Trophoblast cell (in vitro differentiated cells and primary cell): ENCODE measurements around the gene IL16.
A peak's percentile ranks its signal among the peaks of the same experiment; 100 is the strongest.

Experiments used
- DNase-seq, 2 donors: peaks; one replicate each; pipeline ENCODE4 v3.0.0-alpha.2; 2016
- H2AFZ ChIP-seq: 2 replicates; pipeline ENCODE4 v1.6.1; 2013; ENCODE audit warnings: low read length, moderate library complexity, mild to moderate bottlenecking; ENCODE audit not compliant: insufficient read depth, poor library complexity
- H2AK5ac ChIP-seq: 2 replicates; pipeline ENCODE4 v1.6.1; 2013; ENCODE audit warnings: mild to moderate bottlenecking, low read length
- H2BK120ac ChIP-seq: 2 replicates; pipeline ENCODE4 v1.6.1; 2013; ENCODE audit warnings: low read length, mild to moderate bottlenecking, moderate library complexity; ENCODE audit not compliant: insufficient read depth, poor library complexity
- H2BK12ac ChIP-seq: 2 replicates; pipeline ENCODE4 v1.6.1; 2013; ENCODE audit warnings: mild to moderate bottlenecking, low read length, moderate library complexity
- H2BK5ac ChIP-seq: 2 replicates; pipeline ENCODE4 v1.6.1; 2013; ENCODE audit warnings: low read length, low read depth, moderate library complexity, mild to moderate bottlenecking; ENCODE audit not compliant: poor library complexity
- H3K14ac ChIP-seq: 2 replicates; pipeline ENCODE4 v1.6.1; 2013; ENCODE audit warnings: mild to moderate bottlenecking, low read length
- H3K18ac ChIP-seq: 2 replicates; pipeline ENCODE4 v1.6.1; 2013; ENCODE audit warnings: mild to moderate bottlenecking, low read length
- H3K23ac ChIP-seq: 2 replicates; pipeline ENCODE4 v1.6.1; 2013; ENCODE audit warnings: low read length
- H3K27ac ChIP-seq: 2 replicates; pipeline ENCODE4 v1.5.1; 2013; ENCODE audit warnings: low read depth, mild to moderate bottlenecking, inconsistent platforms, low read length, moderate library complexity
- H3K27me3 ChIP-seq: 2 replicates; pipeline ENCODE4 v1.6.1; 2013; ENCODE audit warnings: inconsistent platforms, mild to moderate bottlenecking, low read length, moderate library complexity; ENCODE audit not compliant: insufficient read depth
- H3K36me3 ChIP-seq, 2 experiments: 1 replicate in 1 of 2; 2 replicates in 1 of 2; pipeline ENCODE4 v1.6.1; 2013; ENCODE audit warnings: low read length in 2 of 2, mild to moderate bottlenecking in 2 of 2, moderate library complexity in 1 of 2; ENCODE audit not compliant: insufficient read depth in 2 of 2, control insufficient read depth in 1 of 2
- H3K4ac ChIP-seq: 2 replicates; pipeline ENCODE4 v1.6.1; 2013; ENCODE audit warnings: low read depth, mild to moderate bottlenecking, low read length, moderate library complexity
- H3K4me1 ChIP-seq, 2 experiments: 1 replicate in 1 of 2; 2 replicates in 1 of 2; pipeline ENCODE4 v1.6.1; 2013; ENCODE audit warnings: low read length in 2 of 2, mild to moderate bottlenecking in 2 of 2, moderate library complexity in 1 of 2; ENCODE audit not compliant: insufficient read depth in 2 of 2, control insufficient read depth in 1 of 2
- H3K4me2 ChIP-seq: 2 replicates; pipeline ENCODE4 v1.6.1; 2013; ENCODE audit warnings: inconsistent platforms, mild to moderate bottlenecking, low read length, moderate library complexity
- H3K4me3 ChIP-seq: 2 replicates; pipeline ENCODE4 v1.5.1; 2013; ENCODE audit warnings: mild to moderate bottlenecking, low read depth, low read length, inconsistent platforms
- H3K79me1 ChIP-seq: one replicate; pipeline ENCODE4 v1.6.1; 2013; ENCODE audit warnings: low read length
- H3K79me2 ChIP-seq: 2 replicates; pipeline ENCODE4 v1.6.1; 2013; ENCODE audit warnings: low read length, mild to moderate bottlenecking; ENCODE audit not compliant: control insufficient read depth, insufficient read depth, poor library complexity
- H3K9ac ChIP-seq: 2 replicates; pipeline ENCODE4 v1.6.1; 2013; ENCODE audit warnings: mild to moderate bottlenecking, low read length
- H3K9me3 ChIP-seq: 2 replicates; pipeline ENCODE4 v1.6.1; 2013; ENCODE audit warnings: low read depth, mild to moderate bottlenecking, control low read depth, inconsistent platforms, low read length; ENCODE audit not compliant: insufficient read depth
- H4K12ac ChIP-seq: 2 replicates; pipeline ENCODE4 v1.6.1; 2013; ENCODE audit warnings: low read depth, mild to moderate bottlenecking, low read length, moderate library complexity
- H4K8ac ChIP-seq: 2 replicates; pipeline ENCODE4 v1.6.1; 2013; ENCODE audit warnings: low read depth, mild to moderate bottlenecking, low read length, moderate library complexity
- H4K91ac ChIP-seq: one replicate; pipeline ENCODE4 v1.6.1; 2013; ENCODE audit warnings: low read depth, mild to moderate bottlenecking, low read length, moderate library complexity
- WGBS: extraction: QIAGEN DNeasy Blood & Tissue Kit; methylation state at CpG from one replicate; pipeline ENCODE4 v1.1.7; 2013; ENCODE audit warnings: missing lambda C conversion rate; ENCODE audit not compliant: insufficient read length, insufficient coverage; ENCODE audit errors: extremely low coverage; 5-methylcytosine and 5-hydroxymethylcytosine counted together

IL16 gene

GRCh38 chr15:81184188-81184587 lies 12.5 kb upstream of the IL16 start:
- Histone ChIP-seq H3K4me1 (no peaks in the 10 kb centered on the region), H2BK5ac (no peak overlapping the region), H2AFZ (no peak overlapping the region), H3K27me3 (no peaks in the 10 kb centered on the region), H3K4me2 (no peak overlapping the region), H3K9me3 (peaks cover 2% of the 10 kb centered on the region), H3K9ac (peak overlapping the region; percentile 55), H3K4ac (no peak overlapping the region), H4K12ac (no peak overlapping the region), H2BK12ac (no peak overlapping the region), H2BK120ac (no peak overlapping the region), H3K79me1 (no peaks in the 10 kb centered on the region), H3K18ac (no peak overlapping the region), H4K8ac (no peak overlapping the region), H3K23ac (peak overlapping the region; percentile 27), H3K14ac (no peak overlapping the region), H3K79me2 (no peaks in the 10 kb centered on the region), H2AK5ac (no peak overlapping the region), H3K4me3 (no peak overlapping the region), H3K27ac (no peak overlapping the region), H3K36me3 (no peaks in the 10 kb centered on the region), H4K91ac (no peak overlapping the region)
- DNase-seq: peak in 1 of 2 donors; percentile 2
- WGBS: no CpG with 5 or more reads among the region's 5 CpGs

GRCh38 chr15:81185631-81186295 lies 10.9 kb upstream of the IL16 start:
- H3K79me1 ChIP-seq: no peaks in the 10 kb centered on the region
- no peak overlapping the region for H2AFZ ChIP-seq
- no peak overlapping the region for H2AK5ac ChIP-seq
- H2BK5ac ChIP-seq: no peak overlapping the region
- no peak overlapping the region for H2BK12ac ChIP-seq
- no peaks in the 10 kb centered on the region for H3K4me1 ChIP-seq
- H2BK120ac ChIP-seq: no peak overlapping the region
- H3K36me3 ChIP-seq: no peaks in the 10 kb centered on the region
- H4K12ac ChIP-seq: no peak overlapping the region
- H3K27me3 ChIP-seq: no peaks in the 10 kb centered on the region
- H3K9me3 ChIP-seq: peaks cover 2% of the 10 kb centered on the region
- H3K79me2 ChIP-seq: no peaks in the 10 kb centered on the region
- H3K4me2 ChIP-seq: no peak overlapping the region
- no peak overlapping the region for H4K8ac ChIP-seq
- H3K4me3 ChIP-seq: no peak overlapping the region
- H4K91ac ChIP-seq: no peak overlapping the region
- no peak overlapping the region for H3K9ac ChIP-seq
- no peak overlapping the region for H3K4ac ChIP-seq
- H3K18ac ChIP-seq: no peak overlapping the region
- no peak for DNase-seq
- H3K27ac ChIP-seq: no peak overlapping the region
- no peak overlapping the region for H3K23ac ChIP-seq
- no peak overlapping the region for H3K14ac ChIP-seq
- no CpG with 5 or more reads among the region's 5 CpGs for whole genome bisulfite sequencing

GRCh38 chr15:81188354-81188753 lies 8.3 kb upstream of the IL16 start:
- DNase-seq: no peak
- no peak overlapping the region for H3K4me2 ChIP-seq
- H3K4me3 ChIP-seq: no peak overlapping the region
- no peaks in the 10 kb centered on the region for H3K36me3 ChIP-seq
- H2BK12ac ChIP-seq: no peak overlapping the region
- H2AFZ ChIP-seq: no peak overlapping the region
- H3K79me2 ChIP-seq: no peaks in the 10 kb centered on the region
- H3K14ac ChIP-seq: no peak overlapping the region
- H4K91ac ChIP-seq: no peak overlapping the region
- H2BK5ac ChIP-seq: no peak overlapping the region
- H2BK120ac ChIP-seq: no peak overlapping the region
- H3K23ac ChIP-seq: no peak overlapping the region
- H3K9ac ChIP-seq: no peak overlapping the region
- H3K27ac ChIP-seq: no peak overlapping the region
- H2AK5ac ChIP-seq: no peak overlapping the region
- H3K27me3 ChIP-seq: no peaks in the 10 kb centered on the region
- no peak overlapping the region for H3K4ac ChIP-seq
- peaks cover 2% of the 10 kb centered on the region for H3K9me3 ChIP-seq
- no peak overlapping the region for H4K12ac ChIP-seq
- no CpG with 5 or more reads among the region's 8 CpGs for WGBS
- H3K4me1 ChIP-seq: no peaks in the 10 kb centered on the region
- no peaks in the 10 kb centered on the region for H3K79me1 ChIP-seq
- no peak overlapping the region for H3K18ac ChIP-seq
- no peak overlapping the region for H4K8ac ChIP-seq

GRCh38 chr15:81189583-81190283 lies 6.9 kb upstream of the IL16 start:
- Histone ChIP-seq H3K79me2 (no peaks in the 10 kb centered on the region), H3K9me3 (no peaks in the 10 kb centered on the region), H3K4me1 (no peaks in the 10 kb centered on the region), H2BK5ac (no peak overlapping the region), H3K4ac (no peak overlapping the region), H3K4me2 (no peak overlapping the region), H2AK5ac (no peak overlapping the region), H3K9ac (no peak overlapping the region), H3K18ac (no peak overlapping the region), H3K4me3 (no peak overlapping the region), H2BK120ac (no peak overlapping the region), H2AFZ (no peak overlapping the region), H3K27ac (no peak overlapping the region), H2BK12ac (no peak overlapping the region), H3K14ac (no peak overlapping the region), H3K79me1 (no peaks in the 10 kb centered on the region), H3K27me3 (no peaks in the 10 kb centered on the region), H4K12ac (no peak overlapping the region), H4K91ac (no peak overlapping the region), H4K8ac (no peak overlapping the region), H3K23ac (no peak overlapping the region), H3K36me3 (no peaks in the 10 kb centered on the region)
- no CpG with 5 or more reads among the region's 11 CpGs for WGBS
- DNase-seq: peak; percentile 60 to 77
